ENCODE data around the gene PDLIM3.

The PDLIM3 gene

GRCh38 chr4:185470501-185471195 lies 64.7 kb downstream of the PDLIM3 start:
- DNase-seq (ENCODE audit: low spot score): peak; percentile 40

- no peak for DNase-seq (ENCODE audit: low spot score)
These were observed 65.6 kb downstream of the PDLIM3 start for GRCh38 chr4:185469580-185470154.

- no peak for DNase-seq (ENCODE audit: low spot score)
These were observed 66.3 kb downstream of the PDLIM3 start for GRCh38 chr4:185468999-185469398.

GRCh38 chr4:185467991-185468390 lies 67.3 kb downstream of the PDLIM3 start:
- no peak for DNase-seq (ENCODE audit: low spot score)

- no peak for DNase-seq (ENCODE audit: low spot score)
These were observed 68.2 kb downstream of the PDLIM3 start for GRCh38 chr4:185467101-185467500.

- no peak for DNase-seq (ENCODE audit: low spot score)
These were observed 69.6 kb downstream of the PDLIM3 start for GRCh38 chr4:185465707-185466106.

GRCh38 chr4:185464887-185465286 lies 70.4 kb downstream of the PDLIM3 start:
- DNase-seq (ENCODE audit: low spot score): no peak

GRCh38 chr4:185464183-185464582 lies 71.1 kb downstream of the PDLIM3 start:
- no peak for DNase-seq (ENCODE audit: low spot score)

GRCh38 chr4:185463541-185463940 lies 71.8 kb downstream of the PDLIM3 start:
- no peak for DNase-seq (ENCODE audit: low spot score)

GRCh38 chr4:185461565-185461964 lies 73.7 kb downstream of the PDLIM3 start:
- no peak for DNase-seq (ENCODE audit: low spot score)

- no peak for DNase-seq (ENCODE audit: low spot score)
These were observed 78.2 kb downstream of the PDLIM3 start for GRCh38 chr4:185457136-185457535.

GRCh38 chr4:185456131-185456530 lies 79.2 kb downstream of the PDLIM3 start:
- no peak for DNase-seq (ENCODE audit: low spot score)
